K562 (cell line): ENCODE results near the gene GOT2. TPM values are rescaled to one million over a fixed set of nuclear protein-coding genes. Genes with fewer than 3 reads are reported as not detected.

Source experiments
- ATAC-seq: fragments of 200-7000 bp; cut with Tn5 transposase; 3 replicates; pipeline ENCODE4 v1.9.1; 2020; ENCODE audit warnings: moderate library complexity
- Bru-seq: library from RNA; stranded (reverse); fragments of 400-500 nt; gene quantifications from one replicate; lab custom pipeline; 2021; lab: Mats Ljungman, UMichigan
- BruChase-seq, 2 experiments: library from RNA; stranded (reverse); fragments of 400-500 nt; gene quantifications; one replicate each; lab custom pipeline; 2021; lab: Mats Ljungman, UMichigan
- BruUV-seq: library from RNA; stranded (reverse); fragments of 400-500 nt; replicated peaks from 2 replicates; lab custom pipeline; 2021; lab: Mats Ljungman, UMichigan
- CTCF ChIA-PET: fragments of 300-600 bp; formaldehyde crosslinking; extraction: SDS; loops from one replicate; lab custom pipeline; 2021; ENCODE audit warnings: low intra/inter-chr PET ratio; lab: Yijun Ruan, JAX
- POLR2A ChIA-PET: fragments of 300-600, 350-650 bp; sonication (Branson Sonifier 250); formaldehyde crosslinking; extraction: SDS; loops from one replicate; lab custom pipeline; 2021; ENCODE audit warnings: antibody characterized with exemption, inconsistent platforms; lab: Yijun Ruan, JAX
- DNase-seq, 4 experiments: peaks; one replicate each; pipeline versions ENCODE4 v3.0.0 to v3.0.0-alpha.2; 2011 to 2018; ENCODE audit warnings: low spot score in 3 of 4, mixed read lengths in 3 of 4; ENCODE audit errors: extremely low read depth in 1 of 4
- FAIRE-seq: peaks from 2 replicates; lab custom pipeline; 2011; peaks lifted over from hg19 to GRCh38; lab: Jason Lieb, UNC
- H2AFZ ChIP-seq: 2 replicates; pipeline ENCODE4 v1.6.0; 2011; ENCODE audit warnings: low read depth, low read length, control low read depth, inconsistent platforms
- H3K27ac ChIP-seq: fragments of 200-600 bp; 3 replicates; pipeline ENCODE4 v1.8.0; 2011; ENCODE audit warnings: low read depth, mild to moderate bottlenecking, control low read depth, inconsistent platforms, low read length, moderate library complexity, mixed read lengths; ENCODE audit errors: extremely low read depth
- H3K27me3 ChIP-seq, 2 experiments: fragments of 300-600 bp in 1 of 2; 2 replicates in 1 of 2; 3 replicates in 1 of 2; pipeline versions ENCODE4 v1.6.0 to v1.8.0; 2011; ENCODE audit warnings: inconsistent platforms in 2 of 2, low read length in 2 of 2, mild to moderate bottlenecking in 1 of 2, mixed read lengths in 1 of 2, moderate library complexity in 1 of 2; ENCODE audit not compliant: control insufficient read depth in 2 of 2, insufficient read depth in 2 of 2
- H3K36me3 ChIP-seq: fragments of 300-600 bp; 3 replicates; pipeline ENCODE4 v1.8.0; 2011; ENCODE audit warnings: mild to moderate bottlenecking, low read length, inconsistent platforms; ENCODE audit not compliant: control insufficient read depth, insufficient read depth
- H3K4me1 ChIP-seq, 2 experiments: fragments of 200-600 bp in 1 of 2; replicated peaks in 1 of 2; 2 replicates in 1 of 2; 3 replicates in 1 of 2; pipeline versions ENCODE4 v1.5.1 to v1.8.0; 2011; ENCODE audit warnings: inconsistent platforms in 2 of 2, low read length in 2 of 2, mild to moderate bottlenecking in 1 of 2, mixed read lengths in 1 of 2, moderate library complexity in 1 of 2; ENCODE audit not compliant: control insufficient read depth in 2 of 2, insufficient read depth in 2 of 2
- H3K4me2 ChIP-seq: 2 replicates; pipeline ENCODE4 v1.6.1; 2011; ENCODE audit warnings: low read length, control low read depth, inconsistent platforms, mixed read lengths; ENCODE audit not compliant: insufficient read depth
- H3K4me3 ChIP-seq: fragments of 200-600 bp; sonication (generic), shearing (Covaris generic); 2 replicates; pipeline ENCODE4 v1.5.1; 2016; ENCODE audit warnings: control low read depth, inconsistent platforms
- H3K79me2 ChIP-seq: fragments of 200-600 bp; 3 replicates; pipeline ENCODE4 v1.8.0; 2011; ENCODE audit warnings: low read length, inconsistent platforms; ENCODE audit not compliant: control insufficient read depth, insufficient read depth
- H3K9ac ChIP-seq, 2 experiments: 2 replicates each; pipeline versions ENCODE4 v1.6.0 to v1.6.1; 2011; ENCODE audit warnings: low read depth in 2 of 2, low read length in 2 of 2, control low read depth in 1 of 2, inconsistent platforms in 1 of 2, mild to moderate bottlenecking in 1 of 2, mixed read lengths in 1 of 2; ENCODE audit not compliant: insufficient read depth in 1 of 2
- H3K9me1 ChIP-seq: one replicate; pipeline ENCODE4 v1.6.0; 2011; ENCODE audit warnings: inconsistent platforms, mild to moderate bottlenecking, low read length, moderate library complexity; ENCODE audit not compliant: control insufficient read depth, insufficient read depth
- H3K9me3 ChIP-seq: replicated peaks from 2 replicates; pipeline ENCODE4 v1.5.1; 2011; ENCODE audit warnings: low read depth, low read length, inconsistent platforms; ENCODE audit not compliant: control insufficient read depth, insufficient read depth
- H4K20me1 ChIP-seq: replicated peaks from 2 replicates; pipeline ENCODE4 v1.6.1; 2011; ENCODE audit warnings: low read length, inconsistent platforms, mixed read lengths; ENCODE audit not compliant: control insufficient read depth, insufficient read depth
- REST ChIP-seq, 2 experiments: fragments of 450-650 bp; formaldehyde crosslinking in 1 of 2; IDR thresholded peaks; 2 replicates each; pipeline versions ENCODE4 v1.4.0 to v1.6.1; 2014 to 2020; ENCODE audit warnings: mild to moderate bottlenecking in 2 of 2, borderline replicate concordance in 1 of 2, low read depth in 1 of 2
- TCF7L2 ChIP-seq: fragments of 150-350 bp; IDR thresholded peaks from 2 replicates; pipeline ENCODE4 v1.6.1; 2016; ENCODE audit warnings: low read depth, mild to moderate bottlenecking, low read length, moderate library complexity
- VEZF1 ChIP-seq: fragments of 200-800 bp; sonication (Bioruptor generic); IDR thresholded peaks from 2 replicates; pipeline ENCODE4 v1.6.1; 2017; ENCODE audit warnings: missing genetic modification characterization, missing compliant biosample characterization
- WGBS: fragments of 100-300 bp; shearing (Covaris generic); methylation state at CpG from one replicate; pipeline ENCODE4 v1.1.6; 2016; ENCODE audit warnings: low coverage, mixed read lengths; ENCODE audit not compliant: insufficient coverage; ENCODE audit errors: missing lambda C conversion rate; 5-methylcytosine and 5-hydroxymethylcytosine counted together
- in situ Hi-C: fragments of 300-500 bp; cut with MboI; formaldehyde crosslinking; loops from 4 replicates; pipeline ENCODE4 v1.15.0; 2018; ENCODE audit warnings: inconsistent platforms, mixed read lengths
- intact Hi-C: fragments of 100-400 bp; cut with micrococcal nuclease; formaldehyde crosslinking; loops from 2 replicates; pipeline ENCODE4 v1.14.2; 2022
- long read RNA-seq, 3 experiments: library from polyadenylated mRNA in 2 of 3; library from RNA in 1 of 3; unstranded in 2 of 3; stranded (forward) in 1 of 3; transcript quantifications; one replicate each; pipeline ENCODE4 v2.0.0, GENCODE V29; 2019 to 2022
- polyA minus RNA-seq, 3 experiments: library from RNA; depleted of rRNA, polyadenylated mRNA; stranded (reverse); fragments of >200 nt; gene quantifications; 2 replicates each; pipeline ENCODE4 v1.2.3, GENCODE V29; 2011
- polyA plus RNA-seq, 8 experiments: library from polyadenylated mRNA; depleted of rRNA in 4 of 8; stranded (reverse) in 5 of 8; unstranded in 3 of 8; fragments of >200 nt; fragmentation: Nextera tagmentation in 2 of 8; fragmentation: Illumina TruSeq in 1 of 8; extraction: Ambion mirVana in 2 of 8; extraction: Trizol in 1 of 8; gene quantifications; 2 replicates each; pipeline versions ENCODE4 v1.2.1 to v1.2.3, GENCODE V29; 2011 to 2014; ENCODE audit warnings: inconsistent platforms in 1 of 8, missing spikeins in 1 of 8
- total RNA-seq, 7 experiments: library from RNA; depleted of rRNA in 6 of 7; stranded (reverse); fragments of >200 nt in 6 of 7; fragmentation: Illumina TruSeq in 2 of 7; extraction: Trizol in 2 of 7; gene quantifications; 2 replicates each; pipeline versions ENCODE4 v1.2.1 to v1.2.3, GENCODE V29; 2011 to 2021; ENCODE audit warnings: low replicate concordance in 1 of 7

GOT2 gene
- total RNA-seq (2011; cell fraction: chromatin; rRNA removed; ENCODE audit: low replicate concordance): 67.0 and 76.2 TPM in 2 replicates
- total RNA-seq (2011; cell fraction: nucleolus; rRNA removed): 44.5 and 48.2 TPM in 2 replicates
- 51.8 and 70.7 TPM in 2 replicates for total RNA-seq (2011; cell fraction: nucleoplasm; rRNA removed)
- total RNA-seq (2014; rRNA removed): 76.5 and 92.9 TPM in 2 replicates
- total RNA-seq (2014; rRNA removed; fragmentation: Illumina TruSeq; extraction: Trizol): 80.2 and 85.4 TPM in 2 replicates
- 60.4 and 64.7 TPM in 2 replicates for total RNA-seq (2015; rRNA removed; fragmentation: Illumina TruSeq; extraction: Trizol)
- 149 and 157 TPM in 2 replicates for total RNA-seq (2021)
- 43.1 and 58.9 TPM in 2 replicates for polyA plus RNA-seq (2011; rRNA removed)
- 30.9 and 48.3 TPM in 2 replicates for polyA plus RNA-seq (2011; cell fraction: cytosol; rRNA removed)
- polyA plus RNA-seq (2011; cell fraction: nucleus; rRNA removed): 51.3 and 63.0 TPM in 2 replicates
- 106 and 113 TPM in 2 replicates for polyA plus RNA-seq (2012)
- polyA plus RNA-seq (2014; fragmentation: Illumina TruSeq; extraction: Trizol): 170 and 190 TPM in 2 replicates
- 10 to 100 TPM; 81.8 to 83.8 TPM for polyA plus RNA-seq (2014; fragmentation: Nextera tagmentation; extraction: Ambion mirVana)
- 63.8 and 70.1 TPM in 2 replicates for polyA plus RNA-seq (2014; rRNA removed)
- 59.5 and 76.3 TPM in 2 replicates for polyA minus RNA-seq (2011; rRNA and poly(A)+ RNA removed)
- polyA minus RNA-seq (2011; cell fraction: cytosol; rRNA and poly(A)+ RNA removed): 90.9 and 96.3 TPM in 2 replicates
- polyA minus RNA-seq (2011; cell fraction: nucleus; rRNA and poly(A)+ RNA removed): 14.5 and 25.9 TPM in 2 replicates
- Bru-seq, nascent RNA: percentile 88 among the genes with signal in this experiment
- percentile 86 among the genes with signal in this experiment for BruChase-seq, experiment 1, labeled RNA remaining after a 2-hour chase
- BruChase-seq, experiment 2, labeled RNA remaining after a 6-hour chase: percentile 85 among the genes with signal in this experiment
- long read RNA-seq, experiment 1, transcript GOT2-201 (10 exons, 2,462 nt): major isoform, 465 of 555 reads
- long read RNA-seq, experiment 1, partial matches to known transcripts: 39 of 555 reads
- long read RNA-seq, experiment 1, other reads (novel, unspliced or antisense): 50 of 555 reads
- long read RNA-seq, experiment 2, transcript GOT2-201 (10 exons, 2,462 nt): major isoform, 170 of 276 reads
- long read RNA-seq, experiment 2, partial matches to known transcripts: 43 of 276 reads
- long read RNA-seq, experiment 2, other reads (novel, unspliced or antisense): 63 of 276 reads
- long read RNA-seq, experiment 3, transcript GOT2-201 (10 exons, 2,462 nt): major isoform, 197 of 229 reads
- long read RNA-seq, experiment 3, partial matches to known transcripts: 11 of 229 reads
- long read RNA-seq, experiment 3, other reads (novel, unspliced or antisense): 20 of 229 reads

- Histone ChIP-seq H4K20me1 (no peaks in the 10 kb centered on the region), H3K79me2 (peaks cover 56% of the 10 kb centered on the region), H3K9me1 (no peaks in the 10 kb centered on the region), H3K36me3 (peaks cover 30% of the 10 kb centered on the region), H3K27me3 (no peaks in the 10 kb centered on the region), H3K9ac (peak within 1 kb of the TSS; percentile 76 to 95), H3K4me2 (peak within 1 kb of the TSS; percentile 84), H3K4me1 (peaks cover 9 to 12% of the 10 kb centered on the region in 2 experiments; a peak in 4 of 5 replicates), H3K9me3 (no peaks in the 10 kb centered on the region; the same call in 1 of the 2 replicates), H3K4me3 (peak within 1 kb of the TSS; percentile 97), H3K27ac (peak within 1 kb of the TSS; percentile 67), H2AFZ (peak within 1 kb of the TSS; percentile 99)
- WGBS: 0% methylated on average over 41 of the region's 68 CpGs
- peak; percentile 83 to 92 (median 88) for DNase-seq
- ATAC-seq: peak; percentile 98
- in situ Hi-C loops (no loop called here), intact Hi-C loops (no loop called here)
- FAIRE-seq: peak; percentile 86
- CTCF ChIA-PET: interaction anchor here (0.7 kb wide), 1 partner anchor 618 kb away, joined by 3 read pairs; no protein-coding TSS in a partner anchor
- POLR2A ChIA-PET: interaction anchor here (0.6 to 0.8 kb wide), 4 partner anchors 8 to 1133 kb away, joined by 3 read pairs; partner anchors contain the start of gene SLC38A7
- BruUV-seq: no TSS peak
- TF ChIP-seq TCF7L2: no peak
- peak; percentile 52; the same call in 1 of the 2 replicates for TF ChIP-seq VEZF1 (CRISPR knock-in tag)
- TF ChIP-seq REST (IDR thresholded peaks at IDR 0.05; ENCODE audit: borderline replicate concordance): no peak
- no peak for TF ChIP-seq REST (CRISPR knock-in tag; IDR thresholded peaks at IDR 0.05; ENCODE audit: low read depth)
These were observed at the start of gene GOT2 for GRCh38 chr16:58733671-58734458. GOT2 (minus strand) TSS chr16:58734316; CDS start chr16:58734228, 88 bp downstream.
